Measurements from ENCODE around the gene MAFB.

MAFB gene

DNA sequence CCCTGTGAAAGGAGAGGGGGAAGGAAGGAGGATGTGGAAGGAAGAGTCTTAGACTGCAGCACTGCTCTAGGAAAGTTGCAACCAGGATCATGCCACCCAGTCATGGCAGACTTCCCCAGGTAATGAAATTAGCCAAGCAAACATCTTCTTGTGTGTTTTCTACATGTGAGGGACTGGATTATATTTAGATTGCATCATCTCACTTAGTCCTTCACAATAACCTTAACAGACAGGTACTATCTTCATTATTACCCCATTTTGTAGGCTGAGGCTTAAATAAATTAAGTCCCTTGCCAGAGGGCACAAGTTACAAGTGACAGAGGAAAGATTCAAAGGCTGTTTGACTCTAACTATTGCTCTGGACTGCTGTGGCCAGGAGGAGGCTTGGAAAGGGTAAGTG, 9.7 kb upstream of the MAFB start:
- no peak for DNase-seq

DNA sequence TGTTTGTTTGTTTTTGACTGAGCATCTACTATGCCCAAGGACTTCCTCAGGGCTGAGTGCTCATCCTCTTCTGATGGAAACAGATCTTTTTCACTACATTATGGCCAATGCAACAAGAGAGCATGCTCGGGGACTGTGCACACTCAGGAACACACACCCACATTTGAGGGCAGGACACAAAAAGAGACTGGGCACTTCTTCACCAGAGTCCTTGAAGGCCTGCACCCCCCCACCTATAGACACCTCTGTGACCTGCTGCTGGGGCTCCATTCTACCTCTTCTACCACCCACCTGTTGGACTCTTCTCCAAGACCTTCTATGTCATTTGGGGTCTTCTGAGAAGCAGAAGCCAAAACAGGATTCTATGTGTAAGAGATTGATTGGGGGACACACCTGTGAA, 9.2 kb upstream of the MAFB start:
- no peak for DNase-seq

DNA sequence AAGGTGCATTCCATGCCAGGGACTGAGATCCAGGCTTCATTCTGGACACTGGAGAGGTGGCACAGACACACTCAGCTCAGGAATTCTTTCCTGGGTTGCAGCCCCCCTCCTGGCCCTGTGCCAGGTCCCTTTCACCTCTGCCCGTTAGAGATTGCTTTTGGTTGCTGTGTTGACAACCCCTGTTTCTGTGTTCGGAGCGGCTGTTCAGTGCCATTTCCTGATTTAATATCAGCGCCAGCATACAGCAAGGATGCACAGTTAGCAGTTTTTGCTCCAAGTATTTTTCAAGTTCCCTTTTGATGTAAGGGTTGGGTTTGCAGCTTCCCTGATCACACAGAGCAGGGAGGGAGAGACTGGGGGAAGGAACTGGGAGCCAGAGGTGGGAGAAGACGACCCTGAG, 8.5 kb upstream of the MAFB start:
- no peak for DNase-seq

DNA sequence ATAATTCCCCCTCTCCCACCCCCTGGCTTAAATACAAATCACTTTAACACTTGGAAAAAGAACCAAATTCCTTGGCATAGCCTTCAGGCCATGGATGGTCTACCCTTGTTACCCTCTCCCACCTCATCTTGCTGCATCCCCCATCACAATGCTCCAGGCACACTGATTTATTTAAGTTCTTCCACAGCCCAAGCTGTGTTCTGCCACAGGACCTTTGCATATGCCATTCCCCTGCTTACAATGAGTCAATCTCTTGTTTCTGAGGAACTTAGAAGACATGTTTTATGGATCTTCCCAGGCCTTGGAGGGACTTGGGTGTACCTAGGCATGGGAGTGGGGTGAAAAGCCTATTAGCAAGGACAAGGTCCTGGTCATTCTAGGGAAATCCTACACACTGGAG, 6.2 kb upstream of the MAFB start:
- DNase-seq: no peak

DNA sequence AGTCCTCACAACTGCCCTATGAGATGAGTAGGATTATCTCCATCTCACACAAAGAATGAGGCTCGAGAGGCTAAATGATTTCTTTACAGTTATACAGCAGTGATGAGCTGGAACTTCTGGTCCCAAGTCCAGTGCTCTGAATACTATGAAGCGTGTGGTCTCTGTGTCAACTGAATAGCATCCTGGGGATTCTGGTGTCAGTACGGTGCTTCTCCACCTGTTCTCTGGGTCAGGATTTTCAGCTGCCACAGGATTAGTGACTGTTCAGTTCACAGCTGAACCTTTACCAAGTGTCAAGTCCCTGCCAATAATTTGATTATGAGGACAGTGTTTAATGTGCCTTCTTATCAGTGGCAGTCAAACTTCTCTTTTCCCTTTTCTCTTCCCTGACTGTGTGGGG, 5.2 kb upstream of the MAFB start:
- no peak for DNase-seq

DNA sequence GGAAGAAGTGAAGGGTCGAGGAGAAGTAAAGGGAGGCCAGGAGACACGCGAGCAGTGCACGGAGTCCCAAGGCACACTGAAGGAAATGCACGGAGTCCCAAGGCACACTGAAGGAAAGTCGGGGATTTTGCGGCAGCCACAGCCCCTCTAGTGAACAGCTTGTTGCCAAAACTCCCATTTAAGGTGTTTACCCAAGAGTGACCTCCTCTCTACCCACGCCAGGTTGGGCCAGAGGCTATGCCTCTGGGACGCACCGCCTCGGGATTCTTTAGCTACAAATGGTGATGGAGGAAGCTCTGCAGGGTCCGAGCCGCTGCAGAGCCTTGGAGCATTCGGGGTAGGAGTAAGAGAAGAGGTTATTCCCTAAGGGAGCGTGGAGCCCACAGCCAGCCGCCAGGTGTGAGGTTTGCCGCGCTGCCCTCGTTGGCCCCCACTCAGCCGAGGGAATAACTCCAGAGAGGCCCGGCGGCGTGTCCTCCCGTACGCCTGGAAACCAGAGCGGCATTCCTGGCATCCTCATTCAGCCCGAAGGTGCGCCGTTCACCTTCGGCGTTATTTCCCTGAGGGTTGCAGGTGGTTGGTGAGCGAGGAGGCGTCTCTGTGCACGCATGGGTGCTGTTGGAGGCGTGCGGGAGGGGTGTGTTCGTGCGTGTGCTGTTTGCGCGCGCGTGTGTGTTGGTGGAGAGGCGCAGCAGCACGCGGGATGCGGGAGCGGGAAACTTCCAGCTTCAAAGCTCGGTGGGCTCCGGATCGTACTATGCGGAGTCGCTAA, 3.4 kb upstream of the MAFB start:
- DNase-seq: no peak

DNA sequence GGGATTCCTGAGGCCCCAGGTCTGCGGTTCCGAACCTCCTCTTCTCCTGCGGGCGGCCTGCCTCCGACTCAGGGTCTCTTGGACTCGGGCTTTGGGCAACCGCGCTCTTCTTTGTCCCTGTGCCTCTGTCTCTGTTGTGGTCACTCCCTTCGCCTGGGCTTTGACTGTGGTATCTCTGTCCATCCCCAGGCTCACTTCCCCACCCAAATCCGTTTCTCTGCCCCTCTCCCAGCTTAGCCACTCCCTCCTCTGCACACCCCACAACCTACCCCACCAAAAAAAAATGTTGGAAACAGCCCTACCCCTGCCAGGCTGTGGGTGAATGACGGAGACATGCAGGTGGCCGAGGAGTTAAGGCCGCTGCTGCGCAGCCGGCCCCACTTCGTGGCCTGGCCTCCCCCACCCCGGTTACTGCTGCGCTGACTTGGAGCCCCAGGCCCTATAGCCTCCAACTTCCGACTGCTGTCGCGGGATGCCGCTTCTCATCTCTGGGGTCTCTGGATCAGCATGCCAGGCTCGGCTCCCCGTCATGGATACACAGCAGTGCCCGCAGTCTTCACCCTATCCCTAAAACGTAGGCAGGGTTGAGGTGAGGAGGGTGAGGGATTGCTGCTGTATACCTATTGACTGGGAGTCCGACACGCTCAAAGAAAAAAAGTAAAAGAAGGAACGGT, 2.7 kb upstream of the MAFB start:
- DNase-seq: no peak

DNA sequence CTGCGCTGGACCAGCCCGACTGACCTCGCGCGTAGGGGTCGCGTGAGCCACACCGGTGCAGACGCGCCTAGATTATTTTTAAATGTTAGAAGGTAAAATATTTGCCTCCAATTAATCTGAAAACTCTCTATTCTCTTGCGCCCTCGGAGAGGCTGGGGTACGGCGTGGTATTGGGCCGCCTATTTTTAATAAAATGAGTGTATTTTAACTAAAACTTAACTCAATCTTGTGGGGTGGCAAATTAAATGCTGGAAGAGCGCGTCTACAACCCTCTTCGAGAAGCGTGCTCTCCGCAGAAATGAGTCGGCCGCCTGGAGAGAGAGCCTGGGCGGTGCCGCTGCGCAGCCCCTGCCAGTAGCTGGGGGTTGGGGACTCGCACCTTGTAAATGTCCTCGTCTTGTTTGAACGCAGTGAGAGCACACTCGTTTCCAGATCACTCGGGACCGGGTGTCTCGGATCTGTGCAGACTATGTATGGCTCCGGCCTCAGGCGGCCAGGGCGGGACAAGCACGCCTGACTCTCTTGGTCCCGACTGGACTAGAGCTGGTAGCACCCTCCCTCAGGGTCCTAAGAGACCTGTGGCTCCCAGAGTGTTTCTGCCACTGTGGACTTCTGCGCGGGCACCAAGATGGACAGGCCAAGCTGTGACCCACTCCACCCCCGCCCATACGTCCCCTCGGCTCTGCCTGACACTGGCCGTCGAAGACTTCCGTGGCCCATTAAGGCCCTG, 2.0 kb upstream of the MAFB start:
- DNase-seq: no peak

DNA sequence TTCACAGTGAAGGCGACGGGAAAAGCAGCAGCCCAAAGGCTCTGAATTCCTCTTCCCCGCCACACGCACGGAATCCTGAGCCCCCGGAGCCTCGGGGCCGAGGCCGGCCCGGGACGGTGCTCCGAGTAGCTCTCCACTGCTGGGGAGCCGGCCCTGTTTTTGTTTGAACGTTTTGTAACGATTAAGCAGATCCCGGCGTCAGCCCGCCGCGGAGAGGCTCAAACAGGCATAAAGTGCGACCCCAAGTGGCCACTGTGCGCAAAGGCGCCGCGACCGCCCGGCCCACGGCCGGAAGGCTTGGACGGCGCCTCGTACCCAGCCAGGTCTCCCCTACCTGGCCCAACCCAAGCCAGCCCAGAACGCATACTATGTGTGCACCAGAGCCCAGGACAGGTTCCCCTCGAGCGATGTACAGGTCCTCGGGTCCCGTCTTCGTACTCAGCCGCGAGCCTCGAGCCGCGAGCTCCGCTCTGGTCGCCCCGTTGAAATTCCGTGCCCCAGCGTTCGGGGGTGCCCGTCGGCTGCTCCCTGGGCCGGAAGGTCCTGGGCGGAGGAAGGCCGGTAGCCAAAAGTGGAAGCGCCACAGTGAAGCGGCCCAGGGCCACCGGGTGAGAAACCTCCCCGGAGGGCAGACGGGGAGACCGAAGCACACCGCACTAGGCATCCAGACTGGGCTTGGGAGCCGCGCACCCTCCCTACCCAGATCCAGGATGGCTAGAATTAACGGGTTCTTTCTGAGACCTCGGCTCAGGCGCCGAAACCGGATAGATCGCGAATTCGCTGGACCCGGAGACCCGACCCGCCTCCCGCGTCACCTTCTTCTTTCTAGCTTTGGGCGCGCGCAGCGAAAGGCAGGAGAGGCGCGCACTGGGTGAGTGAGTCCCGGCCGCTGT, 1.2 kb upstream of the MAFB start:
- DNase-seq: no peak

DNA sequence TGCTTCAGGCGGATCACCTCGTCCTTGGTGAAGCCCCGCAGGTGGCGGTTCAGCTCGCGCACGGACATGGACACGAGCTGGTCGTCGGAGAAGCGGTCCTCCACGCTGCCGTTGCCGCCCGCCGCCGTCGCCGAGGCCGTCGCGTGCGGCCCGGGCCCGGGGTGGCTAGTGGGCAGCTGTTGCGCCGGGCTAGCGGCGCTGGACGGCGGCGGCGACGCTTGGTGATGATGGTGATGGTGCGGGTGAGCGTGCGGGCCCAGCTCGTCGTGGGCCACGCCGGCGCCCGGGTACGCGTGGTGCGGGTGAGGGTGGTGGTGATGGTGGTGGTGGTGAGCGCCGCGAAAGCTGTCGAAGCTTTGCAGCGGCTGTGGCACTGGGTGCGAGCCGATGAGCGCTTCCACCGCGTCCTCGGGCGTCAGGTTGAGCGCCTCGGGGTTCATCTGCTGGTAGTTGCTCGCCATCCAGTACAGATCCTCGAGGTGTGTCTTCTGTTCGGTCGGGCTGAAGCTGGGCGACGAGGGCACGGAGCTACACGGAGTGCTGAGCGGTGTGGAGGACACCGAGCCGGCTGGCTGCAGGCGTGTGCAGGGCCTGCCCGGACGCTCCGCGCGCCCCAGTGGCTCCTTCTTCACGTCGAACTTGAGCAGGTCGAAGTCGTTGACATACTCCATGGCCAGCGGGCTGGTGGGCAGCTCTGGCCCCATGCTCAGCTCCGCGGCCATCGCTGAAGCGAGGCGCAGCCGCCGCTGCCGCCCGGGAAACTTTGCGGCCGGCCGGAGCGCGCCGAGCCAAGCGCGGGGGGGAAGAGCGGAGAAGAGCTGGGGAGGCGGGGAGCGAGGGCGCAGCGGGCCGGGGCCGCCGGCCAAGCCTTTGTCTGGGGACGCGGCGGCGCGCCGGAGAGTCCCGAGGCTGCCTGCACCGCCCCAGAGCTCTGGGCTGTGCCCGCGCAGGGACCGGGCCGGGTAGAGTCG, 622 bp downstream of the MAFB start:
- DNase-seq: no peak

DNA sequence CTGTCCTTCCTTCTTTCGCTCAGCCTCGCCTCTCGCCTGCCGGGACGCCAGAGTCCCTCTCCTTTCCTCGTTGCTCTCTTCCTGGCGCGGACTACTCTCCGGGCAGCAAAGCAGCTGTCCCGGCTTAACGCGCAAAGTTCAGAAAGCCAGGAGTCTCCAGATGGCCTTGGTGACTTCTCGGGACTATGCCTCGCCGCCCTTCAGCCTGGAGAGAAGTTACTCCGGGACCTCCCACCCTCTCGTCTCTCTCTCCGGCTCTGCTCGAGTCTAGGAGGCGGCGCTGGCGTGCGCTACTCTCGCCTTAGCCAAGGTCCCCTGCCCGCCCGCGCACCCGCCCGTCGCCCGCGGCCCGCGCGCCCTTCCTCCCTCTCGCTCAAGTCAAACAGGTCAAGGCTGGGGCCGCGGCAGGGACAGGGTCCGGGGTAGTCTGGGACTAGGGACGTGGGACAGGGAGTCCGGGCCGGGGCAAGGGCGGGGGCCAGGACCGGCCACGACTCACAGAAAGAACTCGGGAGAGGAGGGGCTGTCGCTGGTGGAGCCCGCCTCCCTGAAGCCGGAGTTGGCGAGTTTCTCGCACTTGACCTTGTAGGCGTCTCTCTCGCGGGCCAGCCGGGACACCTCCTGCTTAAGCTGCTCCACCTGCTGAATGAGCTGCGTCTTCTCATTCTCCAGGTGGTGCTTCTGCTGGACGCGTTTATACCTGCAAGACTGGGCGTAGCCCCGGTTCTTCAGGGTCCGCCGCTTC, 1.5 kb downstream of the MAFB start:
- DNase-seq: no peak

DNA sequence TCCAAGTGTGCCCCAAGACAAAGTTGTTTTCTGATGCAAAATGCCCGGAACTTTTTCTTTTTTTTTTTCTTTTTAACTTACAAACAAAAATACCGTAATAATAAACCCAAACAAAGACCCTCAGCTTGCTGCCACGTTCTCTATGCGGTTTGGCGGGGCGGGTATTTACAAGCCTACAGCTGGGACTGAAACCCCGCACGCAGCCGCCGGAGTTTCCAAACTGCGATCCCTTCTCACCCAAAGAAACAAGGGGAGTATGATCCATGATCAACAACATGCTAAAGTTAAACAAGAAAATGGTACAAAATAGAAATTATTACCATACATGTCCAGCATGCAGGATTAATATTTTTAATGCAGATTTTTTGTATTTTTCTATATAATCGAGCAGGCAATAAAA, 2.1 kb downstream of the MAFB start:
- DNase-seq: no peak

DNA sequence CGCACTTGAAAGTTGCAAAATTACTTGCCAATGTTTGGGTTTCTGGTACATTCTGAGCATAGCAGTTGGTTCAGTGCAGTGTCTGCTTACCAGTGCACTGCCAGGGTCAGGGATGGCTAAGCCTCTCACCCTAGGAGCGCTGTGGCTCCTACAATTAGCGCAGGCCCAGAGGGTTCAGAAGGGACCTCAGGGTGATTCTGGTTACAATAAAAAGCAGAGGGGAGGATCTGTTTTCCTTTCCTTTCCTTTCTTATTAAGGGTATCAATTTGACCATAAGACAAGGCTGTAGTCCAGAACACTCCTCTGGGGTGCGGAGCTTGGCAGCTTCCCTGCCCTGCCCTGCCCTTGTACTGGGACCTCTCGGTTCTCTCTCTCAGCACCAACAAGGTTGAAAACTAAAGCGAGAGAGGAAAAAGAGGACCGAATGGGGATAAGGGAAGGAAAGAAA, 2.6 kb downstream of the MAFB start:
- DNase-seq: no peak

DNA sequence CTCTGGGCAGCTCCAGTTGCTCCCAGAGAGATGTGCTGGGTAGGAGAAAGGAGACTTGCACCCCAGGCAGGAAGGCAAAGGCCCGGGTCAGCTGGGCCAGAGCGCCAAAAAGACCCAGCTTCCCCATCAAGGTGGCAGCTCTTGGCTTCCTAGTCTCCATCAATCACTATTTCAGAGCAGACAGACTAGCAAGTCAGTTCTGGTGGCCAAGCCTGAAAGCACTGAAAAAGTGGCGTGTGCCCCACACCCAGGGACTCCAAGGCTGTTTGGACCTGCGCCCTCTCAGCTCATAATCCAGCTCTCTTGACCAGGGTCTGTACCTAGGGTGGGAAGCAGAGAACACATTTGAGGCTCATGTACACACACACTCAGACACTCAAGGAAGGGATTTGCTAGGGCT, 3.7 kb downstream of the MAFB start:
- no peak for DNase-seq

DNA sequence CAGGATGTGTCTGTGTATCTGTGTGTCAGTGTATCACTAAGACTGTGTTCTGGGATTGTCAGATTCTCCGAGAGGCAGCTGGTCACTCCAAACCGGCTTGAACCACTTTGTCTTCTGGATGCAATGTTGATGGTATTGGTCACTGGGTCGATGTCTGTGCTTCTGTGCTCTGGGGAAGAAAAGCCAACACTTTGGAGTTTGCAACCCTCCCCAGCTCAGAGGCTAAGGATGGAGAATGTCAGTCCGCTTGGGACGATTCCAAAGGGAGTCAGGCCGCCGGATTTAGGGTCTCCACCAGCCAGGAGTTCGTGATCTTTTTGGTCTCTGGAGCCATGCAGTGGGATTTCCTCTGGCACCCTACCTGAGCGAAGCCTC, 5.2 kb downstream of the MAFB start:
- DNase-seq: no peak

DNA sequence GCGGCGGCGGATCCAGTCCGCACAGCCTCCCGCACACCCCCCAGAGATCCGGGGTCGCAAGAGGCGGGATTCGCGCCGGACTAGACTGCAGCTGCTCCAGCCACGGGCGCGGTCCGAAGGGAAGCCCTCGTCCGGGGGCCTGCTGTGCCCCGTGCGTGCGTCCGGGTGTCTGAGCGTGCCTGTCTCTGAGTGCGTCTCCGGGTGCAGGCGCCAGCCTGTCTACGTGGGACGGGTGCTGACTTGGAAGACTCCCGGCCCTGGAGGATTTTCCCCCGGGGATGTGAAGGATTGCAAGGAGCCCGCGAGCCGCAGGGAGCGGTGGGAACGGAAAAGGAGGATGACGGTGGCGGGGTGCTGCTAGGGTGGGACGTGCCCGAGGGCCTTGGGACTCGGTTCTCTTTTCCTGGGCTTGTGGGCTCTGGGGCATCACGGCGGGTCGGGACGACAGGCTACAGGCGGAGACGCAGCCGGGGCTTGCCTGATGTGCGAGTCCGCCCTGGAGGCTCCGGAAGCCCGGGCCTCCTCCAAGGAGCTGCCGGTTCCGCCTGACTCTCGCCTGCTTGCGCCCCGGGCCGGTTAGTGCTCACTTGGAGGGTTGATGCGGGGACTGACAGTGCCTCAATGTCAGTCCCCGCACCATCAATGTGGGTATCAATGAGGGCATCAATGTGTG, 5.7 kb downstream of the MAFB start:
- DNase-seq: no peak

DNA sequence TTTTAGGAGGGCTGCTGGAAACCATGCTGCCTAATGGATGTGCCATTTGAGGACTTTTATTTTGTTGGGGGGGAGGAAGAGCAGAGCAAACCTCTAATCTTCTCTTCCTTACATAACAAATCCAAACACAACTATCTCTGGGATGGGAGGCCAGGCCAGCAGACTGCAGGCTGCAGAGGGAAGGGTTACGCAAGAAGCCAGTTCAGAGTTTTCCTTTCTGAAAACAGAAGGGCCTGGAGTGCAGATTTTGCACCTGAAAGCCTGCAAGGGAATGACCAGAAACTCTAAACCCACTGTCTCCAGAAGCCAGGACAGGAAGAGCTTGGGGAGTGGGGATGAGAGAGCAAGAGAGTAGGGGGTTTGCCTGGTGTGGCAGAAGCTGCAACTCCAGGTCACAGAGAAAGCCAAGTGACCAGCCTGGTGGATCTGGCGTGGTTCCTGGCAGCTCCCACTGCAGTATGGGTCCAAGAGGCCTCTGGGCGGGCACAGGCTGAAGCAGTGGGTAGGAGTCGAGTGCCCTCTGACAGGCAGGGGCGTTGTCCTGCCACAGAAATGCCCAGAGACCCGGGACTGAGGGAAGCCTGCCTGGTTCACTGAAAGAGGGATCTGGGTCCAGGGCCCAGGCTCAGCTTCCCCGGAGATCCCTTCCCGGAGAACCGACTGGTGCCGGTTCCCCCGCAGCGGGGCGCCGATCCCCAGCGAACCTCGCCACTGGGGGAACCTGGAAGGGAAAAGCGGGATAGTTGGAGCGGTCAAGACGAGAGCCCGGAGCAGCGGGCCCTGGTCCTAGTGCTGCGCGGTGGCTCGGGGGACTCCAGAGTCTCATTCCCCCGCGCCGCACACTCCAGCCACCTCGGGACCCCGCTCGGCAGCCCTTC, 6.7 kb downstream of the MAFB start:
- no peak for DNase-seq

DNA sequence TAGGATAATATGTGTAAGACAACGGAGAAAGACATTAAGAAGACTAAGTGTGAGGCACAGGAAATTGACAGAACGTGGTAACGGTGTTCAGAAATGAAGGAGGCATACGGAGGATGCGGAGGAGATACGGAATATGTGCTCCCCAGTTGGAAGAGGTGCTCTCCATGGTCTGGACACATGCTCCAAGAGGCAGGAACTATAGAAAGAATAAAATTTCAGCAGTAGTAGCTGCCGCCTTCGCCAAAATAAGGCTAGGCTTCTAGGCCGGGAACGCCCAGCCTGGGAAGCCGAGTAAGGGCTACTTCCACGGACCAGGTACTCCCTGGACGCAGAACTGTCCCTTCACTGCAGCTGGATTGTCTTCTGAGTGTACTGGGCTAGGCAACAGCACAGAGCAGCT, 7.4 kb downstream of the MAFB start:
- no peak for DNase-seq

DNA sequence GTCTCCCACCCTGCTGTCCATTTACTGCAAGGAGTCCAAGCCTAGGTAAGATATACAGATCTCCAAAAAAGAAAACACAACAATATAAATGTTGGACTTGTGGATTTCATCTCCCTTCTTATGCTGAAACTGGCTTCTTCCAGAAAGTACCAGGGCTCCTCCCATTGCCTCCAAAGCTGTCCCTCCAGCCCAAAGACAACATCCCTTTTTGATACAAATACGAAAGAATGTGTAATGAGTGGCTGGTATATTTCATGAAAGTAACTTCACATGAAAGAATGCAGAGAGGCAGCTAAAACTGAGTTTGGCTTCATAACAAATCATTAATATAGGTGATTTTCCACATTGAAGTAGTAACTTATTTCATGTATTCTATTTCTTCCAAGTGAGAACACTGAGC, 7.9 kb downstream of the MAFB start:
- no peak for DNase-seq

Measured in NCI-H187 treated with DMSO at 0.1 percent for 48 hours (cell line).